Measurements from ENCODE around the gene EEF1AKMT2.

DNA sequence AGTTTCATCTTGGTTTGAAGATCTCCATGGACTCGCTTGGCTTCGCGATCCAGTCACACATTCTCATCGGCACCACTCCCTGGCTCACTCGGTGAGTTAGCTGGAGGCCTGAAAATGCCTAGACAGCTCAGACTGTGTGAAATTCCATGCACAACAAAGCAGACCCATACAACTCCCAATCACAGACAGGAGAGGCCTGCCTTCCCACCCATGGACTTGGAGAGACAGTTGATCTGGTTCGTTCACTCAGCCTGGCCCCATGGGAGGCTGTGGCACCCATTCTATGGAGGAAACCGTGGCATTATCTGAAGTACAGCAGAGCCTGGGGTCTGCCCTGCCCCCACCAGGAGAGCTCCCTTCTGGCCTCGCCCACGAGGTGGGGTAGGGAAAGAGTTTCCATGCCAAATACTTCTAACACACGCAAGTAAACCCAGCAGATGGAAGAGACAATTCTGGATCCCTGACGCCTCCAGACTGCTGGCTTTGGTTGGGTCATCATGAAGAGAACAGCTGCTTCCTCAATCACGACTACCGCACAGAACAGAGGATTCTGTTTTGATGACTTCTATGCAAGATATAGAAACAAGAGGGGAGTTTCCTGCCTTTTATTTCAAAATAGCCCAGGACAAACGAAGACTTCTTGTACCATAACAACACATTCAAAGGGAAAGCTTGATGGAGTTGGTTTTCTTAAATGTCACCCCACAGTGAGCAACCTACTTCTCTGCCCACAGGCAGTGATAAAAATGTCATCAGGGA lies 63.4 kb downstream of the EEF1AKMT2 start:
- TF ChIP-seq, protein P1, sequence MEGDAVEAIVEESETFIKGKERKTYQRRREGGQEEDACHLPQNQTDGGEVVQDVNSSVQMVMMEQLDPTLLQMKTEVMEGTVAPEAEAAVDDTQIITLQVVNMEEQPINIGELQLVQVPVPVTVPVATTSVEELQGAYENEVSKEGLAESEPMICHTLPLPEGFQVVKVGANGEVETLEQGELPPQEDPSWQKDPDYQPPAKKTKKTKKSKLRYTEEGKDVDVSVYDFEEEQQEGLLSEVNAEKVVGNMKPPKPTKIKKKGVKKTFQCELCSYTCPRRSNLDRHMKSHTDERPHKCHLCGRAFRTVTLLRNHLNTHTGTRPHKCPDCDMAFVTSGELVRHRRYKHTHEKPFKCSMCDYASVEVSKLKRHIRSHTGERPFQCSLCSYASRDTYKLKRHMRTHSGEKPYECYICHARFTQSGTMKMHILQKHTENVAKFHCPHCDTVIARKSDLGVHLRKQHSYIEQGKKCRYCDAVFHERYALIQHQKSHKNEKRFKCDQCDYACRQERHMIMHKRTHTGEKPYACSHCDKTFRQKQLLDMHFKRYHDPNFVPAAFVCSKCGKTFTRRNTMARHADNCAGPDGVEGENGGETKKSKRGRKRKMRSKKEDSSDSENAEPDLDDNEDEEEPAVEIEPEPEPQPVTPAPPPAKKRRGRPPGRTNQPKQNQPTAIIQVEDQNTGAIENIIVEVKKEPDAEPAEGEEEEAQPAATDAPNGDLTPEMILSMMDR (IDR thresholded peaks at IDR 0.05) = no peak
- no peak for TF ChIP-seq POLR2A (IDR thresholded peaks at IDR 0.05)
- TF ChIP-seq POLR2AphosphoS5 (IDR thresholded peaks at IDR 0.05; ENCODE audit: insufficient read depth in 1 of 2, low read depth in 1 of 2) = peak in 1 of 2 donors; percentile 15

Data from vagina (tissue), 2 donors.